Measurements from ENCODE around the gene UNC5C. TPM values are rescaled to one million over a fixed set of nuclear protein-coding genes. Genes with fewer than 3 reads are reported as not detected.

UNC5C gene
- total RNA-seq, 1 experiment from 2014 or later = 1.0 TPM

DNA sequence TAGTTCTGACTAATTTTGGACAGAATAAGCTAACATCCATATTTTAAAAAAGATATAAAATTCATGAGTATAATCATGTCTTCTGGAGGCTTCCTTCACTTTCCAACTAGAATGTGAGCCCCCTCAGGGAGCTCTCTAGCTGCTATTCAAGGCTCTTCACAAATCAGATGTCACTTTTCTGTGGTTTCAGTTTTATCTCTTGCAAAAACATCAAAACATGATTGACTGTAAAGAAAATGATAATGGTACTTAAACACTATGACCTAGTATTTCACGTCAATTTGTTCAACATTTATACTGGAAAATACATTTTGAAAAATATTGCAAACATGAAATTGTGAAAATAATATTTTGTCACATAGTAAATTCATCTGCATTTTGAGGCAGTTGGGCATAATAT is 234.2 kb downstream of the UNC5C start:
- Mint-ChIP-seq H3K36me3 (no peaks in the 10 kb centered on the region), H3K27ac (no peak overlapping the region), H3K4me3 (no peak overlapping the region), H3K27me3 (ENCODE audit: low read depth) (no peaks in the 10 kb centered on the region), H3K4me1 (peaks cover 14% of the 10 kb centered on the region), H3K9me3 (no peaks in the 10 kb centered on the region)
- CTCF ChIA-PET = no interaction called here
- ATAC-seq (no peak), DNase-seq (ENCODE audit: low spot score) (no peak)
- POLR2A ChIA-PET = no interaction called here
- TF ChIP-seq, protein P1, sequence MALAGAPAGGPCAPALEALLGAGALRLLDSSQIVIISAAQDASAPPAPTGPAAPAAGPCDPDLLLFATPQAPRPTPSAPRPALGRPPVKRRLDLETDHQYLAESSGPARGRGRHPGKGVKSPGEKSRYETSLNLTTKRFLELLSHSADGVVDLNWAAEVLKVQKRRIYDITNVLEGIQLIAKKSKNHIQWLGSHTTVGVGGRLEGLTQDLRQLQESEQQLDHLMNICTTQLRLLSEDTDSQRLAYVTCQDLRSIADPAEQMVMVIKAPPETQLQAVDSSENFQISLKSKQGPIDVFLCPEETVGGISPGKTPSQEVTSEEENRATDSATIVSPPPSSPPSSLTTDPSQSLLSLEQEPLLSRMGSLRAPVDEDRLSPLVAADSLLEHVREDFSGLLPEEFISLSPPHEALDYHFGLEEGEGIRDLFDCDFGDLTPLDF (CRISPR knock-in tag; IDR thresholded peaks at IDR 0.05) = no peak
- TF ChIP-seq EMX1 (CRISPR knock-in tag; IDR thresholded peaks at IDR 0.05) = no peak
- no peak for TF ChIP-seq JUN (CRISPR knock-in tag; IDR thresholded peaks at IDR 0.05)
- TF ChIP-seq, protein P2, sequence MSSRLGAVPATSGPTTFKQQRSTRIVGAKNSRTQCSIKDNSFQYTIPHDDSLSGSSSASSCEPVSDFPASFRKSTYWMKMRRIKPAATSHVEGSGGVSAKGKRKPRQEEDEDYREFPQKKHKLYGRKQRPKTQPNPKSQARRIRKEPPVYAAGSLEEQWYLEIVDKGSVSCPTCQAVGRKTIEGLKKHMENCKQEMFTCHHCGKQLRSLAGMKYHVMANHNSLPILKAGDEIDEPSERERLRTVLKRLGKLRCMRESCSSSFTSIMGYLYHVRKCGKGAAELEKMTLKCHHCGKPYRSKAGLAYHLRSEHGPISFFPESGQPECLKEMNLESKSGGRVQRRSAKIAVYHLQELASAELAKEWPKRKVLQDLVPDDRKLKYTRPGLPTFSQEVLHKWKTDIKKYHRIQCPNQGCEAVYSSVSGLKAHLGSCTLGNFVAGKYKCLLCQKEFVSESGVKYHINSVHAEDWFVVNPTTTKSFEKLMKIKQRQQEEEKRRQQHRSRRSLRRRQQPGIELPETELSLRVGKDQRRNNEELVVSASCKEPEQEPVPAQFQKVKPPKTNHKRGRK (CRISPR knock-in tag; IDR thresholded peaks at IDR 0.05; ENCODE audit: borderline replicate concordance) = no peak
- TF ChIP-seq, protein P3, sequence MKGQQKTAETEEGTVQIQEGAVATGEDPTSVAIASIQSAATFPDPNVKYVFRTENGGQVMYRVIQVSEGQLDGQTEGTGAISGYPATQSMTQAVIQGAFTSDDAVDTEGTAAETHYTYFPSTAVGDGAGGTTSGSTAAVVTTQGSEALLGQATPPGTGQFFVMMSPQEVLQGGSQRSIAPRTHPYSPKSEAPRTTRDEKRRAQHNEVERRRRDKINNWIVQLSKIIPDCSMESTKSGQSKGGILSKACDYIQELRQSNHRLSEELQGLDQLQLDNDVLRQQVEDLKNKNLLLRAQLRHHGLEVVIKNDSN (CRISPR knock-in tag; IDR thresholded peaks at IDR 0.05) = no peak
- TF ChIP-seq ZNF671 (CRISPR knock-in tag; IDR thresholded peaks at IDR 0.05) = no peak
- TF ChIP-seq JAZF1 (CRISPR knock-in tag; IDR thresholded peaks at IDR 0.05) = no peak
- TF ChIP-seq NFE2L1 (CRISPR knock-in tag; IDR thresholded peaks at IDR 0.05) = no peak
- no peak for TF ChIP-seq GABPB1 (CRISPR knock-in tag; IDR thresholded peaks at IDR 0.05)
- no peak for TF ChIP-seq GRHL2 (CRISPR knock-in tag; IDR thresholded peaks at IDR 0.05; ENCODE audit: insufficient replicate concordance, severe bottlenecking)
- TF ChIP-seq, protein P4, sequence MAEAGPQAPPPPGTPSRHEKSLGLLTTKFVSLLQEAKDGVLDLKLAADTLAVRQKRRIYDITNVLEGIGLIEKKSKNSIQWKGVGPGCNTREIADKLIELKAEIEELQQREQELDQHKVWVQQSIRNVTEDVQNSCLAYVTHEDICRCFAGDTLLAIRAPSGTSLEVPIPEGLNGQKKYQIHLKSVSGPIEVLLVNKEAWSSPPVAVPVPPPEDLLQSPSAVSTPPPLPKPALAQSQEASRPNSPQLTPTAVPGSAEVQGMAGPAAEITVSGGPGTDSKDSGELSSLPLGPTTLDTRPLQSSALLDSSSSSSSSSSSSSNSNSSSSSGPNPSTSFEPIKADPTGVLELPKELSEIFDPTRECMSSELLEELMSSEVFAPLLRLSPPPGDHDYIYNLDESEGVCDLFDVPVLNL (CRISPR knock-in tag; IDR thresholded peaks at IDR 0.05; ENCODE audit: borderline replicate concordance, low read depth) = no peak
- TF ChIP-seq ZNF396 (CRISPR knock-in tag; IDR thresholded peaks at IDR 0.05; ENCODE audit: borderline replicate concordance) = no peak
- no peak for TF ChIP-seq MYBL2 (CRISPR knock-in tag; IDR thresholded peaks at IDR 0.05)
- TF ChIP-seq, protein P5, sequence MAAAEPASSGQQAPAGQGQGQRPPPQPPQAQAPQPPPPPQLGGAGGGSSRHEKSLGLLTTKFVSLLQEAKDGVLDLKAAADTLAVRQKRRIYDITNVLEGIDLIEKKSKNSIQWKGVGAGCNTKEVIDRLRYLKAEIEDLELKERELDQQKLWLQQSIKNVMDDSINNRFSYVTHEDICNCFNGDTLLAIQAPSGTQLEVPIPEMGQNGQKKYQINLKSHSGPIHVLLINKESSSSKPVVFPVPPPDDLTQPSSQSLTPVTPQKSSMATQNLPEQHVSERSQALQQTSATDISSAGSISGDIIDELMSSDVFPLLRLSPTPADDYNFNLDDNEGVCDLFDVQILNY (CRISPR knock-in tag; IDR thresholded peaks at IDR 0.05) = no peak
- TF ChIP-seq, protein P6, sequence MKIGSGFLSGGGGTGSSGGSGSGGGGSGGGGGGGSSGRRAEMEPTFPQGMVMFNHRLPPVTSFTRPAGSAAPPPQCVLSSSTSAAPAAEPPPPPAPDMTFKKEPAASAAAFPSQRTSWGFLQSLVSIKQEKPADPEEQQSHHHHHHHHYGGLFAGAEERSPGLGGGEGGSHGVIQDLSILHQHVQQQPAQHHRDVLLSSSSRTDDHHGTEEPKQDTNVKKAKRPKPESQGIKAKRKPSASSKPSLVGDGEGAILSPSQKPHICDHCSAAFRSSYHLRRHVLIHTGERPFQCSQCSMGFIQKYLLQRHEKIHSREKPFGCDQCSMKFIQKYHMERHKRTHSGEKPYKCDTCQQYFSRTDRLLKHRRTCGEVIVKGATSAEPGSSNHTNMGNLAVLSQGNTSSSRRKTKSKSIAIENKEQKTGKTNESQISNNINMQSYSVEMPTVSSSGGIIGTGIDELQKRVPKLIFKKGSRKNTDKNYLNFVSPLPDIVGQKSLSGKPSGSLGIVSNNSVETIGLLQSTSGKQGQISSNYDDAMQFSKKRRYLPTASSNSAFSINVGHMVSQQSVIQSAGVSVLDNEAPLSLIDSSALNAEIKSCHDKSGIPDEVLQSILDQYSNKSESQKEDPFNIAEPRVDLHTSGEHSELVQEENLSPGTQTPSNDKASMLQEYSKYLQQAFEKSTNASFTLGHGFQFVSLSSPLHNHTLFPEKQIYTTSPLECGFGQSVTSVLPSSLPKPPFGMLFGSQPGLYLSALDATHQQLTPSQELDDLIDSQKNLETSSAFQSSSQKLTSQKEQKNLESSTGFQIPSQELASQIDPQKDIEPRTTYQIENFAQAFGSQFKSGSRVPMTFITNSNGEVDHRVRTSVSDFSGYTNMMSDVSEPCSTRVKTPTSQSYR (CRISPR knock-in tag; IDR thresholded peaks at IDR 0.05) = no peak
- no peak for TF ChIP-seq SOX15 (CRISPR knock-in tag; IDR thresholded peaks at IDR 0.05)
- TF ChIP-seq, protein P7, sequence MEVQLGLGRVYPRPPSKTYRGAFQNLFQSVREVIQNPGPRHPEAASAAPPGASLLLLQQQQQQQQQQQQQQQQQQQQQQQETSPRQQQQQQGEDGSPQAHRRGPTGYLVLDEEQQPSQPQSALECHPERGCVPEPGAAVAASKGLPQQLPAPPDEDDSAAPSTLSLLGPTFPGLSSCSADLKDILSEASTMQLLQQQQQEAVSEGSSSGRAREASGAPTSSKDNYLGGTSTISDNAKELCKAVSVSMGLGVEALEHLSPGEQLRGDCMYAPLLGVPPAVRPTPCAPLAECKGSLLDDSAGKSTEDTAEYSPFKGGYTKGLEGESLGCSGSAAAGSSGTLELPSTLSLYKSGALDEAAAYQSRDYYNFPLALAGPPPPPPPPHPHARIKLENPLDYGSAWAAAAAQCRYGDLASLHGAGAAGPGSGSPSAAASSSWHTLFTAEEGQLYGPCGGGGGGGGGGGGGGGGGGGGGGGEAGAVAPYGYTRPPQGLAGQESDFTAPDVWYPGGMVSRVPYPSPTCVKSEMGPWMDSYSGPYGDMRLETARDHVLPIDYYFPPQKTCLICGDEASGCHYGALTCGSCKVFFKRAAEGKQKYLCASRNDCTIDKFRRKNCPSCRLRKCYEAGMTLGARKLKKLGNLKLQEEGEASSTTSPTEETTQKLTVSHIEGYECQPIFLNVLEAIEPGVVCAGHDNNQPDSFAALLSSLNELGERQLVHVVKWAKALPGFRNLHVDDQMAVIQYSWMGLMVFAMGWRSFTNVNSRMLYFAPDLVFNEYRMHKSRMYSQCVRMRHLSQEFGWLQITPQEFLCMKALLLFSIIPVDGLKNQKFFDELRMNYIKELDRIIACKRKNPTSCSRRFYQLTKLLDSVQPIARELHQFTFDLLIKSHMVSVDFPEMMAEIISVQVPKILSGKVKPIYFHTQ (CRISPR knock-in tag; IDR thresholded peaks at IDR 0.05) = no peak
- TF ChIP-seq, protein P8, sequence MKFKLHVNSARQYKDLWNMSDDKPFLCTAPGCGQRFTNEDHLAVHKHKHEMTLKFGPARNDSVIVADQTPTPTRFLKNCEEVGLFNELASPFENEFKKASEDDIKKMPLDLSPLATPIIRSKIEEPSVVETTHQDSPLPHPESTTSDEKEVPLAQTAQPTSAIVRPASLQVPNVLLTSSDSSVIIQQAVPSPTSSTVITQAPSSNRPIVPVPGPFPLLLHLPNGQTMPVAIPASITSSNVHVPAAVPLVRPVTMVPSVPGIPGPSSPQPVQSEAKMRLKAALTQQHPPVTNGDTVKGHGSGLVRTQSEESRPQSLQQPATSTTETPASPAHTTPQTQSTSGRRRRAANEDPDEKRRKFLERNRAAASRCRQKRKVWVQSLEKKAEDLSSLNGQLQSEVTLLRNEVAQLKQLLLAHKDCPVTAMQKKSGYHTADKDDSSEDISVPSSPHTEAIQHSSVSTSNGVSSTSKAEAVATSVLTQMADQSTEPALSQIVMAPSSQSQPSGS (CRISPR knock-in tag; IDR thresholded peaks at IDR 0.05; ENCODE audit: borderline replicate concordance, low read depth) = no peak
- no peak for TF ChIP-seq ELF4 (CRISPR knock-in tag; IDR thresholded peaks at IDR 0.05; ENCODE audit: low read depth)
